Cerebellar nuclear complex (tissue), 1 donor: ENCODE data around the gene KCNMB4.

Source experiments
- DNase-seq, 2 experiments: peaks; one replicate each; lab custom pipeline; 2025; lab: John Stamatoyannopoulos, UW

KCNMB4 gene

DNA sequence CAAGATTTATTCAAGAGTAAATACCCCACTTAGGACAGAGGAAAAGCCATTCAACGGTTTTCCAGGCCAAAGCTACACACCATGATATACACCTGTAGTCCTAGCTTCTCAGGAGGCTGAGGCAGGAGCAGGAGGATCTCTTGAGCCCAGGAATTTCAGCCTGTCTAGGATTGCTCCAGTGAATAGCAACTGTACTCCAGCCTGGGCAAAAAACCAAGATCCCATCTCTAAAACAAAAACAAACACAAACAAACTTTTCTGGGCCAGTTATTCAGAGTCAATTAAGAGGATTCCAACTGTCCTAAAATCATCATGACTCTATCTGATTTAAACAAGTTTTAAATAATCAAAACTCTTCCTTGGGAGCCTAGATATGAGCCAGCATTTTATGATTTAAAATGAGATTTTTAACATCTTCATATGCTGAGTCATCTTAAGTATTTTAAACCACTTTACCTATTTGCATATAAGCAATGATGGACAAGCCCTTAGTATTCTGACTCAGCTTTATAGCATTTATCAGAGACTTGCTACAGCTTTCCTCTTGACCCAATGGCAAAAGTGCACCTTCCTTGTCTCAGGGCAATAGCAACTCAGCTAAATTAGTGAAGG is 77.1 kb downstream of the KCNMB4 start:
- DNase-seq: no peak

DNA sequence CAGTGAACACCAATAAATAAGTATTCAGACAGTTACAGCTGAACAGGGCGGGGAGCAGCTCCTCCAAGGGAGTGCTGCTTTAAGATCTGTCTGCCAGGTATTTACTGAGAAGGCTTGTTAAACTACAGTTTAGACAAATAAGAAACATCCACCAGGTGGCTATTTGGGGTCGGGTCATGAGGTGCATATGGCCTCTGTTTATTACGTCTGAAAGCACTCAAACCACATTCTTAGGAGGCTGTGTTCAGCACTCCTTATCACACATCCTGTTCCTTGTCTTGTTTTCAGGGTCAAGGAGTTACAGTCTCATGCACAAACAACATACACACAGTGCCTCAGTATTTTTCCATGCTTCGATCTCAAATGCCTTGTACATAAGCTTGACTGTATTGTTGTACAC is 78.8 kb downstream of the KCNMB4 start:
- no peak for DNase-seq

DNA sequence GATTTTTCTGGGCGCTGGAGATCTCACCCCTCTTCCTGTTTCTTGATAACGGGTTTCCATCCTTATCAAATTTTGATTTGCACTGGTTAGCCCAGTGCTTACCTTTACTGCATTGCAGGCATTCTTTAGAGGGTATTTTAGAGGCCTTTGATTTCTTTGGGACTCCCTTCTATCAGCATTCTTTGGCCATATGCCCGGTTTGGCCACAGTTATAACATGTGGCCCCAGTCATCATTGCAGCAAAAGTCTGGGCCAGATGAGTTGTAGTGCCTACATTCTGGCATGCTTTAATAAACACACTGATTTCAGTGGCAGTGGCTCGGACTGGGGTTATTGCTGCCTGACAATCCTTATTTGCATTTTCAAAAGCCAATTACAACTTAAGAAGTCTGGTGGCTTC is 82.3 kb downstream of the KCNMB4 start:
- DNase-seq: no peak

DNA sequence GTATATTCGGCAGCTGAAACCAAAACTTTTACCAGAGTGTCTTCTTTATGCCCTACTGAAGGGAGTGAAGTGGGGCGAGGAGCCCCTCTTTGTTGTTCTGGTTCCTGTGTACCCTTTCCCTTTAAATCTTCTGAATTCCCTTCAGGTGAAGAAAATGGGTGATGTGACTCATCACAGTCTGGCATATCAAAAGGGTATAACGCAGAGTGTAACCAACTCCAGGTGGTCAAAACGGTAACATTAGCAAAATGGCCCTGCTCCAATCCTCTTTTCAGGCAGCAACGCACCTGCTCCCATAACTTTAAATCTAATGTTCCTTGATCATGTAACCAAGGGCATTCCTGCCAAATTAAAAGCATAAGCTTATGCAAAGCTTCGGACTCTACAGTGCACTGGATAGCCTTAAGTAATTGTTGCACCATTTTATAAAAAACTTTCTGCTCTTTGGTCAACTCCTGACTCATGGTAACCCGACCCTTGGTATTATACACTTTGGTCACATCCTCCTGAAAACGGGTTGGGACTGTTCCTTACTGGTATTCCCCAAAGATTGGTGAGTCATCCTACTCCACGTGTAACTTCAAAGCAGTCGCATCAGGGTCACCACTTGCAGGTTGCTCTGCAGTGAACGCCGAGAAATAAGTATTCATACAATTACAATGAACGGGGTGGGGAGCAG is 83.1 kb downstream of the KCNMB4 start:
- DNase-seq: no peak

DNA sequence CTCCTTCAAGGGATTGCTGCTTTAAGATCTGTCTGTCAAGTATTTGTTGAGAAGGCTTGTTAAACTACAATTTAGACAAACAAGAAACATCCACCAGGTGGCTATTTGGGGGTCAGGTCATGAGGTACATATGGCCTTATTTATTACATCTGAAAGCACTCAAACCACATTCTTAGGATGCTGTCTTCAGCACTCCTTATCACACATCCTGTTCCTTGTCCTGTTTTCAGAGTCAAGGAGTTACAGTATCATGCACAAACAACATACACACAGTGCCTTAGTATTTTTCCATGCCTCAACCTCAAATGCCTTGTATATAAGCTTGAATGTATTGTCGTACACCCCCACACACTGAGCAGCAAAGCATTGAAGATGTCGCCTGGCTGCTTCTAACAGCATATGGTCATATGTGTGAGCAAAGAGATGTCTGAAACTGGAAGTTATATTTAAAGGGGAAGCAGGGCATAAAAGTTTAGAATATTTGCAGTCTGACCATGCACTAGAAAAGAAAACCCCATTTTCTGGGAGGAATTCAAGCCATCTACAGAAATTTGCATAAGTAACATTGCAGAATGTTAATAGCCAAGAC is 83.8 kb downstream of the KCNMB4 start:
- no peak for DNase-seq

DNA sequence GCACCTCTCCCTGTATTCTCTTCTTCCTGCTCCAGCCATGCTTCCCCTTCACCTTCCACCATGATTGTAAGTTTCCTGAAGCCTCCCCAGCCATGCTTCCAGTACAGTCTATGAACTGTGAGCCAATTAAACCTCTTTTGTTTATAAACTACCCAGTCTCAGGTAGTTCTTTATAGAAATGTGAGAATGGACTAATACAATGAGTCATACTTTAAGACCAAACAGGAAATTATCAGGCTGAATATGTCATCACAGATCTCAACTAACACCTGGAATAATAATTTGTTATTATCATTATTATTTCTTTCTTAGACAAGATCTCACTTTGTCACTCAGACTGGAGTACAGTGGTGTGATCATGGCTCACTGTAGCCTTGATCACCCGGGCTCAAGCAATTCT is 85.4 kb downstream of the KCNMB4 start:
- no peak for DNase-seq

DNA sequence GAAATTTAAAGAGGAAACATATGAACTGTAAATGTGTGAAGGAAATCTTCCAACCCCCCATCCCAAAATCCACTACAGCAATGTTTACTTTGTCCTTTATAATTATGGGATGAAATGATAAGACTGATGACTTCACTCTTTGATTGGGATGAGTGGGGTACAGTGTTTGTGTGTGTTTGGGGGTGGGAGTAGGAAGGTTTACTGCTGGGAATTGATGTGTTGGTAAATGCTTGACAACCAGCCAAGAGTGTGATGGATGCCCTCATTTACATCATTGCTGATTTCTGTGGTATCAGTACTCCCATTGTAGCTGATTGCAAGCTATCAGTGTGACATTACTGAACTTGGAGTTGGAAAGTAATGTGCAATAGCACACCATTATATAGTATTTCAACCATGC is 90.9 kb downstream of the KCNMB4 start:
- DNase-seq: no peak

DNA sequence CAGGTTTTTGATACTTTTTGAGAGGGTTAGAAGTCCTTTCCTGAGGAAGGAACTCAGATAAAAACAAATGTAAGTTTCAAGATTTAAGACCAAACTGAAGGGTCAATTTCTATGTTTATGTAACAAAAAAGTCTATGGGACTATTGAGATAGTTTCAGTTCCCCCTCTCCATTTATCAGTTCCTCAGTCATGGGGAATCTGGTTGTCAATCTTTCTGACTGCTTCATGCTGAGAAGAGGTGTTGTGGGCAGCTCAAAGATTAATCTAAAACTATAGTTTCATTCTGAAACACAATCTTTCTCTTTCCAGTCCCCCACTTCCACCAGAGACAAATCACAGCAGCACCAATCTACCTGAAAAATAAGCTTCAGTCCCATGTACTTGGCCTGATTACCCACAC is 93.7 kb downstream of the KCNMB4 start:
- no peak for DNase-seq

DNA sequence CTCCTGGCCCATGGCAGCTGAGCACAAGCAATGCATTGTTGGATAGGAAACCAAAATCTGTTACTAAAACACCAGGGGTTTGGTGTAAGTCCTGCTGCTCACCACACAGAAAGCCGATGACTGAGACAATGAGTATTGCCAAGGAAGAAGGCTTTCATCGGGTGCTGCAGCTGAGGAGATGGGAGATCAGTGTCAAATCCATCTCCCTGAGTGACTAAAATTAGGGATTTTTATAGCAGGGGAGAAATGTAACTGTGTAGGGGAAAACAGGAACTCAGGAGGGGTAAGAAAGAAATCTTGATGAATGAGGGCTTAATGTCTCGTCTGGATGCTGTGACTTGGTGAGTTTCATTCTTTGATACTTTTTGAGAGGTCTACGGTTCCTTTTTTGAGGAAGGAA is 97.9 kb downstream of the KCNMB4 start:
- no peak for DNase-seq

DNA sequence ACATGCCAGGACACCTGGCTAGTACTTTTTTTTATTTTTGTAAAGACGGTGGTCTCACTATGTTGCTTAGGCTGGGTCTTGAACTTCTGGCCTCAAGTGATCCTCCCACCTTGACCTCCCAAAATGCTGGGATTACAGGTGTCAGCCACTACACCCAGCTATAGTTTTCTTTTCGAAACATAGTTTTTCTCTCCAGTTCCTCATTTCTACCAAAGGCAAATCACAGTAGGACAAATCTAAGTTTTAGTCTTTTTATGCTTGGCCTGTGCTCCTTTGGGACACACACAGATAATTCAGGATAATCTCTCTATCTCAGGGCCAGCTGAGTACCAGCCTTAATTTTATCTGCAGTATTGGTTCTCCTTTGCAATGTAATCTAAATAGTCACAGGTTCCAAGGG is 100.7 kb downstream of the KCNMB4 start:
- DNase-seq: no peak

DNA sequence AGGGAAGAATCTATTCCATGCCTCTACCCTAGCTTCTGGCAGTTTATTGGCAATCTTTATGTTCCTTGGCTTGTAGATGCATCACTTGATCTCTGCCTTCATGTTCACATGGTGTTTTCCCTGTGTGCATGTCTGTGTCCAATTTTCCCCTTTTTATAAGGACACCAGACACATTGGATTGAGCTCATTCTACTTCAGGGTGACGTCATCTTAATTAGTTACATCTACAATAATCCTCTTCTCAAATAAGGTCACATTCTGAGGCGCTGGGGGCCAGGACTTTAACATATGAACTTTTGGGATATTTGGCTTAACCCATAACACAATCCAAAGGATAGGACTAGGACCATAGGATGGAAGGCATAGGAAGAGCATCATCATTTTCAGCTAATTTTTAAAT is 101.4 kb downstream of the KCNMB4 start:
- DNase-seq: no peak

DNA sequence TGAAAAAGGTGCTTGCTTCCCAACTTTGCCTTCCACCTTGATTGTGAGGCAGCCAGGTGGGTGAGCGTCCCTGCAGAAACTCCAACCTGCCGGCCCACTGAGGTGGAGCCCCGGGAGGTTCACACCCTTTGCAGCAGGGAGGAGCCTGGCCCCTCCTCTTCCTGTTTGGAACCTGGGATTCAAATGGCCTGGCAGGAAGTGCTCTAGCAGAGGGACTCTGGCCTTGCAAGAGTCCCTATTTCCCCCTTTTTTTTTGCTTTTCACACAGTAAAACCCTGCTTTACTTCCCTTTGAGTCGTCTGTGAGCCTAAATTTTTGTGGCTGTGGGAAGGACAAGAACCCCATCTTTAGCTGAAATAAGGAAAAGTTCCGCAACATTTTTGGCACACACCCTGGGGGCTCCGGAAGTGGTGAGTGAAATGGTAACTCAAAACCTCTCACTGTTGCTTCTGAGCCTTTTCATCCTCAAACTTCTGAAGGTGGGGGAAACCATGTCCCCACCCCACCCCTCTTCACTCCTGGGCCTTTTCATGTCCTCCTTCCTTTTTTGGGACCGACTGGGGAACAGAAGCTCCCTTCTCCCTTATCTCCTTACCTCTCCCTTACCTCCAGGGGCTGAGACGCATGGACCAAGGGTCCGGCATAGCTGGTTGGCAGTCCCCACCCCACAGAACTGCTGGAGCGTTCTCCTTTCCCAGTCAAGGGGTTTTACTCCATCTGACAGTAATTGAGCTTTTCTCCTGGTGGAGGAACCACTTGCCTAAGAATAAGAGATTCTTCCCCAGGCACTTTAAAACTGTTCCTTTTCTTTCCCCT is 102.0 kb downstream of the KCNMB4 start:
- DNase-seq: no peak

DNA sequence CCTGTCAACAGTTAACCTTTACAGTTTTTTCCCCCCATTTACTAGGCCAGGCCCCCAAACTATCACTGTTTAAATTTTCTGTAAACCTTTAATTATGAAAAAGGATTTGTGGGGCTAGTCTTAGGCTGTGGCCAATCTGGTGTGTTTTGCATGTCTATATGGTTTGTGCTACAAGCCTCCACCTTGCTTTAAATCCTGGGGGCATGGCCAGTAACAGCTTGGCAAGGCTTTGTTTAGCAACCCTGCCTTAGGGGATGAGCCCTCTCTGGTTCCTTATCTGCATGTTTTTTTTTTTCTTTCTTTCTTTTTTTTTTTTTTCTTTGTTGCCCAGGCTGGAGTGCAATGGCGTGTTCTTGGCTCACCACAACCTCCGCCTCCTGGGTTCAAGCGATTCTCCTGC is 102.7 kb downstream of the KCNMB4 start:
- DNase-seq: no peak

DNA sequence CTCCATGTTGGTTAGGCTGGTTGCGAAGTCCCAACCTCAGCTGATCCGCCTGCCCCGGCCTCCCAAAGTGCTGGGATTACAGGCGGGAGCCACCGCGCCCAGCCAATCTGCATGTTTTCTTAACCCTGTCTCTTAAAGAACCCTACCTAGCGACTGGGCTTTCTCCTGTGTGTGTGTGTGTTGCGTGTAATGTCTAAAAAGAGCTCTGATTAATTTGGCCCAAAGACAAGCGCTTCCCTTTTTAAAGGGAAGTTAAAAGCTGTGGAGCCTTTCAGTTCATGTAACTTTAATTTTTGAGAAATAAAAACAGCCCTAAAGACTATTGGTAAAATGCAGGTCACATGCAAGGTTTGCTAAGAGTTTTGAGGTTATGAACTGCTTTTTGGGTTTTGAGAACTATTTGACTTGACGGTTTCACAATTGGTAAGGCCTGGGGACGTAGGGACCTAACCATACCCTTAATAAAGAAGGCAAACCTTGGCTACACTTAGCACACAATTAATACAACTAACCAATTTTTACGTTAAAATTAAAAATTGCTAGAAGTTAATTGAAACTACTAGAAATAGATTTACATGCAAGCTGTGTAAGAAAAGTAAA is 103.2 kb downstream of the KCNMB4 start:
- DNase-seq: no peak

DNA sequence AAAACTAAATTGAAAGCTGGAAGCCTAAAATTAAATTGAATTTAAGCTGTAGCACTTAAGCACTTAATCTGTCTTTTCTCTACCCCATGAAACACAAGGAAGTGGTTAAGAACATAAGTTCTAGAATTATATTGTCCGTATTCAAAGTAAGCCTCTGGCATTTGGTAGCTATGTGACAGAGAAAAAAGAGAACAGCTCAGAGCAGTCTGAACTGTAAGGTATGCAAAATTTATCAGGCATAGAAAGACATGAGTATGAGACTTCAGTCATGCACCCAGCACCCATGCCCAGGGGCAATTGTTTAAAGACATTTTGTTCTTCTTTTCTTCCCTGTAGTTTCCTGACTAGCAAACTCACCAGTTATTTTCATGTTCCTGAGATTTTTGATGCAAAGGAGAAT is 116.7 kb downstream of the KCNMB4 start:
- DNase-seq: no peak
